ENCODE results near the gene DYNC1H1.

DYNC1H1 gene

GRCh38 chr14:102097441-102098135, 133.2 kb downstream of the DYNC1H1 start:
- H3K4me3 ChIP-seq (ENCODE audit: low read depth, low read length) = no peak overlapping the region
- H3K27me3 ChIP-seq (ENCODE audit: control insufficient read depth, insufficient read depth, low read length) = no peaks in the 10 kb centered on the region
- H3K4me1 ChIP-seq = peaks cover 2% of the 10 kb centered on the region
- no peaks in the 10 kb centered on the region for H3K36me3 ChIP-seq (ENCODE audit: control insufficient read depth, insufficient read depth, low read length)
- TF ChIP-seq CTCF (IDR thresholded peaks at IDR 0.05) = no peak
- H3K9ac ChIP-seq = no peak overlapping the region
- no peak overlapping the region for H3K4me2 ChIP-seq (ENCODE audit: low read length)
- H3K9me3 ChIP-seq (ENCODE audit: control insufficient read depth, low read length) = no peaks in the 10 kb centered on the region
- no peak overlapping the region for H2AFZ ChIP-seq
- H3K79me2 ChIP-seq = no peaks in the 10 kb centered on the region
- no peak overlapping the region for H3K27ac ChIP-seq

DNA sequence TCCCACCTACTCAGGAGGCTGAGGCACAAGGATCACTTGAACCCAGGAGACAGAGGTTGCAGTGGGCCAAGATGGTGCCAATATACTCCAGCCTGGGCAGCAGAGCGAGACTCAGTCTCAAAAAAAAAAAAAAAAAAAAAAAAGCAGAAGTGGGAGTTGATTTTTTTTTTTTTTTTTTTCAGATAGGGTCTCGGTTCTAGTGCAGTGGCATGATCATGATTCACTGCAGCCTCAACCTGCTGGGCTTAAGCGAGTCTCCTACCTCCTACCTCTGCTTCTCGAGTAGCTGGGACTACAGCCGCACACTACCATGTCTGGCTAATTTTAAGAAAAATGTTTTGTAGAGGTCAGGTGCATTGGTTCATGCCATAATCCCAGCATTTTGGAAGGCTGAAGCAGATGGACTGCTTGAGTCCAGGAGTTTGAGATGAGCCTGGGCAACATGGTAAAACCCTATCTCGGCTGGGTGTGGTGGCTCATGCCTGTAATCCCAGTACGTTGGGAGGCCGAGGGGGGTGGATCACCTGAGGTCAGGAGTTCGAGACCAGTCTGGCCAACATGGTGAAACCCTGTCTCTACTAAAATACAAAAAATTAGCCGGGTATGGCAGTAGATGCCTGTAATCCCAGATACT, 138.8 kb downstream of the DYNC1H1 start:
- no peak overlapping the region for H3K4me3 ChIP-seq (ENCODE audit: low read depth, low read length)
- no peak for TF ChIP-seq CTCF (IDR thresholded peaks at IDR 0.05)
- H3K4me2 ChIP-seq (ENCODE audit: low read length) = no peak overlapping the region
- H3K9ac ChIP-seq = no peak overlapping the region
- H3K27me3 ChIP-seq (ENCODE audit: control insufficient read depth, insufficient read depth, low read length) = no peaks in the 10 kb centered on the region
- no peaks in the 10 kb centered on the region for H3K36me3 ChIP-seq (ENCODE audit: control insufficient read depth, insufficient read depth, low read length)
- H3K27ac ChIP-seq = no peak overlapping the region
- H3K9me3 ChIP-seq (ENCODE audit: control insufficient read depth, low read length) = no peaks in the 10 kb centered on the region
- no peaks in the 10 kb centered on the region for H3K79me2 ChIP-seq
- no peaks in the 10 kb centered on the region for H3K4me1 ChIP-seq
- no peak overlapping the region for H2AFZ ChIP-seq

GRCh38 chr14:102105369-102105768, 141.0 kb downstream of the DYNC1H1 start:
- H3K9me3 ChIP-seq (ENCODE audit: control insufficient read depth, low read length) = no peaks in the 10 kb centered on the region
- H3K4me2 ChIP-seq (ENCODE audit: low read length) = no peak overlapping the region
- H3K9ac ChIP-seq = no peak overlapping the region
- no peak for TF ChIP-seq CTCF (IDR thresholded peaks at IDR 0.05)
- no peak overlapping the region for H3K27ac ChIP-seq
- no peaks in the 10 kb centered on the region for H3K27me3 ChIP-seq (ENCODE audit: control insufficient read depth, insufficient read depth, low read length)
- no peak overlapping the region for H3K4me3 ChIP-seq (ENCODE audit: low read depth, low read length)
- H3K79me2 ChIP-seq = no peaks in the 10 kb centered on the region
- no peaks in the 10 kb centered on the region for H3K4me1 ChIP-seq
- no peaks in the 10 kb centered on the region for H3K36me3 ChIP-seq (ENCODE audit: control insufficient read depth, insufficient read depth, low read length)
- no peak overlapping the region for H2AFZ ChIP-seq
